ENCODE measurements around the gene PREP. TPM values are rescaled to one million over a fixed set of nuclear protein-coding genes. Genes with fewer than 3 reads are reported as not detected.

The PREP gene
- total and polyA plus RNA-seq, 9 donors, result 12.5 to 34.2 (median 21.8) TPM

GRCh38 chr6:105372142-105372848, 30.6 kb downstream of the PREP start:
- no peak overlapping the region for H3K27ac ChIP-seq
- H3K9me3 ChIP-seq, result no peaks in the 10 kb centered on the region
- H3K4me3 ChIP-seq, result no peak overlapping the region
- no peak for DNase-seq
- H3K4me1 ChIP-seq (ENCODE audit: insufficient read depth), result no peaks in the 10 kb centered on the region
- H3K27me3 ChIP-seq, result no peaks in the 10 kb centered on the region
- 91 to 95% (median 94%) methylated on average over 4 of the region's 4 CpGs for WGBS, 3 donors
- intact Hi-C loops (cut with DNase I), result no loop called here
- no peaks in the 10 kb centered on the region for H3K36me3 ChIP-seq
- no peak for TF ChIP-seq POLR2A (IDR thresholded peaks at IDR 0.05)
- TF ChIP-seq, protein P1, sequence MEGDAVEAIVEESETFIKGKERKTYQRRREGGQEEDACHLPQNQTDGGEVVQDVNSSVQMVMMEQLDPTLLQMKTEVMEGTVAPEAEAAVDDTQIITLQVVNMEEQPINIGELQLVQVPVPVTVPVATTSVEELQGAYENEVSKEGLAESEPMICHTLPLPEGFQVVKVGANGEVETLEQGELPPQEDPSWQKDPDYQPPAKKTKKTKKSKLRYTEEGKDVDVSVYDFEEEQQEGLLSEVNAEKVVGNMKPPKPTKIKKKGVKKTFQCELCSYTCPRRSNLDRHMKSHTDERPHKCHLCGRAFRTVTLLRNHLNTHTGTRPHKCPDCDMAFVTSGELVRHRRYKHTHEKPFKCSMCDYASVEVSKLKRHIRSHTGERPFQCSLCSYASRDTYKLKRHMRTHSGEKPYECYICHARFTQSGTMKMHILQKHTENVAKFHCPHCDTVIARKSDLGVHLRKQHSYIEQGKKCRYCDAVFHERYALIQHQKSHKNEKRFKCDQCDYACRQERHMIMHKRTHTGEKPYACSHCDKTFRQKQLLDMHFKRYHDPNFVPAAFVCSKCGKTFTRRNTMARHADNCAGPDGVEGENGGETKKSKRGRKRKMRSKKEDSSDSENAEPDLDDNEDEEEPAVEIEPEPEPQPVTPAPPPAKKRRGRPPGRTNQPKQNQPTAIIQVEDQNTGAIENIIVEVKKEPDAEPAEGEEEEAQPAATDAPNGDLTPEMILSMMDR (IDR thresholded peaks at IDR 0.05), result no peak
- no peak for TF ChIP-seq EP300 (IDR thresholded peaks at IDR 0.05)

DNA sequence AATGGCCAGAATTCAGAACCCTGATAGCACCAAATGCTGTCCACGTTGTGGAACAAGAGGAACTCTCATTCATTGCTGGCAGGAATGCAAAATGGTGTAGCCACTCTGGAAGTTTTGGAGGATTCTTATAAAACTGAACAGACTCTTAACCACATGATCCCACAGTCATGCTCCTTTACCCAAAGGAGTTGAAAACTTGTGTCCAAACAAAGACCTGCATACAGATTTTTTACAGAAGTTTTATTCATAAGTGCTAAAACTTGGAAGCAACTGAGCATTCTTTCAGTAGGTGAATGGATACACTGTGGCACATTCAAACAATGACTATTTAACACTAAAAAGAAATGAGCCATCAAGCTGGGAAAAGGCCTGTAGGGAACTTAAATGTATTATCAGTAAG, 32.5 kb downstream of the PREP start:
- peaks cover 1% of the 10 kb centered on the region for H3K4me1 ChIP-seq (ENCODE audit: insufficient read depth)
- H3K9me3 ChIP-seq, result no peaks in the 10 kb centered on the region
- H3K27ac ChIP-seq, result no peak overlapping the region
- 93 to 98% (median 97%) methylated on average over 1 of the region's 1 CpG for WGBS, 3 donors
- no peak for DNase-seq
- intact Hi-C loops (cut with DNase I), result no loop called here
- no peak for TF ChIP-seq EP300 (IDR thresholded peaks at IDR 0.05)
- TF ChIP-seq, protein P1 (IDR thresholded peaks at IDR 0.05), result no peak
- no peak for TF ChIP-seq POLR2A (IDR thresholded peaks at IDR 0.05)
- H3K36me3 ChIP-seq, result no peaks in the 10 kb centered on the region
- H3K4me3 ChIP-seq, result no peak overlapping the region
- no peaks in the 10 kb centered on the region for H3K27me3 ChIP-seq

- no peak for DNase-seq
- Histone ChIP-seq H3K4me1 (ENCODE audit: insufficient read depth) (peaks cover 1% of the 10 kb centered on the region), H3K27ac (no peak overlapping the region), H3K36me3 (no peaks in the 10 kb centered on the region), H3K9me3 (no peaks in the 10 kb centered on the region), H3K4me3 (no peak overlapping the region), H3K27me3 (no peaks in the 10 kb centered on the region)
- WGBS, 3 donors, result 96 to 100% (median 100%) methylated on average over 1 of the region's 1 CpG
- intact Hi-C loops (cut with DNase I), result no loop called here
- TF ChIP-seq POLR2A (IDR thresholded peaks at IDR 0.05), result no peak
- TF ChIP-seq EP300 (IDR thresholded peaks at IDR 0.05), result no peak
- TF ChIP-seq, protein P1 (IDR thresholded peaks at IDR 0.05), result no peak
These were observed 33.7 kb downstream of the PREP start for GRCh38 chr6:105369145-105369544.

DNA sequence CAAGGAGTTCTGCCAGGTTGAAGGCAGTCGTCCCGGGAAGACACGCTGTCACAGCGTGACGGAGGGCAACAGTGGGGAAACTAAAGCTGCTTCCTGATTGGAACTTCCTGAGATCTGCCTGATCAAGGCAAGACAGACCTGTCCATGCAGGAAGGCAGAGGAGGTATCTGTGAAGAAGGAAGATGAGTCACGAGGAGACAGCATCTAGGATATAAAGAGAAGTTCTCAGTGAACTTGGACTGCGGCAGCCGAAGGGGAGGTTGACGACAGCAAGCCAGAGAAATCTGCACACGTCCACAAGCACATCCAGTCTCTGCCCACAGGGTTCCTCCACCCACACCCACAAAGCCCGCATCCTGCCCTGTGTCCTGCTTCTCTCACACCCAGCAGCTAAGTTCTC, 38.6 kb downstream of the PREP start:
- 55 to 60% (median 58%) methylated on average over 11 of the region's 11 CpGs for WGBS, 3 donors
- H3K4me3 ChIP-seq, result no peak overlapping the region
- TF ChIP-seq POLR2A (IDR thresholded peaks at IDR 0.05) (no peak), EP300 (IDR thresholded peaks at IDR 0.05) (no peak)
- TF ChIP-seq, protein P1 (IDR thresholded peaks at IDR 0.05), result no peak
- no peaks in the 10 kb centered on the region for H3K9me3 ChIP-seq
- peaks cover 1% of the 10 kb centered on the region for H3K4me1 ChIP-seq (ENCODE audit: insufficient read depth)
- intact Hi-C loops (cut with DNase I), result no loop called here
- no peaks in the 10 kb centered on the region for H3K27me3 ChIP-seq
- H3K36me3 ChIP-seq, result no peaks in the 10 kb centered on the region
- no peak overlapping the region for H3K27ac ChIP-seq
- no peak for DNase-seq

Measured in ovary (tissue), 9 donors.